CD14-positive monocyte (primary cell): Measurements from ENCODE around the gene VAT1L. TPM values are rescaled to one million over a fixed set of nuclear protein-coding genes. Genes with fewer than 3 reads are reported as not detected.

Source experiments
- DNase-seq, 3 donors: peaks; one replicate each; pipeline ENCODE4 v3.0.0-alpha.2; 2011 to 2022
- H2AFZ ChIP-seq: 2 replicates; pipeline ENCODE4 v1.6.0; 2012; ENCODE audit warnings: mild to moderate bottlenecking, low read depth, low read length, inconsistent platforms; ENCODE audit not compliant: insufficient read depth, poor library complexity, severe bottlenecking
- H3K27ac ChIP-seq, 2 donors: 1 replicate in 1 of 2; 2 replicates in 1 of 2; pipeline ENCODE4 v1.5.1; 2012 to 2013; ENCODE audit warnings: low read length in 2 of 2, control low read depth in 1 of 2, inconsistent platforms in 1 of 2, low read depth in 1 of 2, mild to moderate bottlenecking in 1 of 2
- H3K27me3 ChIP-seq, 2 donors: one replicate each; pipeline versions ENCODE4 v1.6.0 to v1.6.1; 2011 to 2013; ENCODE audit warnings: low read length in 2 of 2; ENCODE audit not compliant: control insufficient read depth in 2 of 2, insufficient read depth in 2 of 2
- H3K36me3 ChIP-seq, 2 donors: replicated peaks in 1 of 2; 1 replicate in 1 of 2; 2 replicates in 1 of 2; pipeline versions ENCODE4 v1.5.1 to v1.6.1; 2012 to 2013; ENCODE audit warnings: low read length in 2 of 2, control low read depth in 1 of 2, inconsistent platforms in 1 of 2, mild to moderate bottlenecking in 1 of 2; ENCODE audit not compliant: insufficient read depth in 2 of 2, control insufficient read depth in 1 of 2
- H3K4me1 ChIP-seq, 2 donors: 1 replicate in 1 of 2; 2 replicates in 1 of 2; pipeline versions ENCODE4 v1.5.1 to v1.6.1; 2012 to 2013; ENCODE audit warnings: low read length in 2 of 2, control low read depth in 1 of 2, inconsistent platforms in 1 of 2, mild to moderate bottlenecking in 1 of 2, moderate library complexity in 1 of 2; ENCODE audit not compliant: insufficient read depth in 2 of 2, control insufficient read depth in 1 of 2
- H3K4me2 ChIP-seq: replicated peaks from 2 replicates; pipeline ENCODE3; 2012; ENCODE audit warnings: low read length, moderate library complexity, mild to moderate bottlenecking; ENCODE audit not compliant: poor library complexity, severe bottlenecking; ENCODE audit errors: extremely low read depth
- H3K4me3 ChIP-seq, 3 experiments: fragments of 200-600 bp in 1 of 3; sonication (generic) in 1 of 3; replicated peaks in 1 of 3; 1 replicate in 2 of 3; 2 replicates in 1 of 3; pipeline ENCODE4 v1.5.1; 2011 to 2013; ENCODE audit warnings: low read length in 3 of 3, mild to moderate bottlenecking in 3 of 3, control low read depth in 2 of 3, low read depth in 2 of 3, inconsistent platforms in 1 of 3, moderate library complexity in 1 of 3
- H3K79me2 ChIP-seq: 2 replicates; pipeline ENCODE4 v1.6.0; 2012; ENCODE audit warnings: mild to moderate bottlenecking, control low read depth, inconsistent platforms, low read length, moderate library complexity; ENCODE audit not compliant: insufficient read depth
- H3K9ac ChIP-seq: 2 replicates; pipeline ENCODE4 v1.6.0; 2017; ENCODE audit warnings: low read length, mild to moderate bottlenecking; ENCODE audit not compliant: insufficient read depth, poor library complexity, severe bottlenecking
- H3K9me3 ChIP-seq, 2 donors: replicated peaks in 1 of 2; 1 replicate in 1 of 2; 2 replicates in 1 of 2; pipeline versions ENCODE4 v1.5.1 to v1.6.1; 2012 to 2013; ENCODE audit warnings: low read length in 2 of 2, control low read depth in 1 of 2; ENCODE audit not compliant: control insufficient read depth in 1 of 2, insufficient read depth in 1 of 2
- H4K20me1 ChIP-seq: 2 replicates; pipeline ENCODE4 v1.6.0; 2012; ENCODE audit warnings: mild to moderate bottlenecking, low read length, control low read depth, moderate library complexity; ENCODE audit not compliant: insufficient read depth
- H3K27ac Mint-ChIP-seq, 7 donors: one replicate each; pipeline ENCODE4 v1.8.0; 2020; ENCODE audit warnings: mild to moderate bottlenecking in 7 of 7, mixed read lengths in 7 of 7, moderate library complexity in 6 of 7, inconsistent platforms in 2 of 7
- H3K27me3 Mint-ChIP-seq, 3 donors: one replicate each; pipeline ENCODE4 v1.8.0; 2021 to 2022; ENCODE audit warnings: low read depth in 3 of 3, mild to moderate bottlenecking in 3 of 3, mixed read lengths in 3 of 3, moderate library complexity in 3 of 3, inconsistent platforms in 1 of 3
- H3K36me3 Mint-ChIP-seq, 2 donors: one replicate each; pipeline ENCODE4 v1.8.0; 2020; ENCODE audit warnings: mixed read lengths in 2 of 2, inconsistent platforms in 1 of 2, mild to moderate bottlenecking in 1 of 2
- H3K4me1 Mint-ChIP-seq: one replicate; pipeline ENCODE4 v1.8.0; 2020; ENCODE audit warnings: mild to moderate bottlenecking, mixed read lengths
- H3K4me3 Mint-ChIP-seq, 2 donors: one replicate each; pipeline ENCODE4 v1.8.0; 2020; ENCODE audit warnings: mild to moderate bottlenecking in 2 of 2, mixed read lengths in 2 of 2, moderate library complexity in 1 of 2
- H3K9me3 Mint-ChIP-seq, 7 donors: one replicate each; pipeline ENCODE4 v1.8.0; 2020 to 2022; ENCODE audit warnings: mixed read lengths in 7 of 7, mild to moderate bottlenecking in 6 of 7, moderate library complexity in 6 of 7, inconsistent platforms in 2 of 7
- CTCF ChIP-seq: fragments of 200-600 bp; IDR thresholded peaks from one replicate; pipeline ENCODE4 v1.8.0; 2022; ENCODE audit warnings: antibody characterized with exemption, mild to moderate bottlenecking
- WGBS: methylation state at CpG from one replicate; pipeline ENCODE4 v1.1.5; 2013; ENCODE audit warnings: missing lambda C conversion rate; ENCODE audit not compliant: insufficient coverage; 5-methylcytosine and 5-hydroxymethylcytosine counted together
- intact Hi-C, 2 donors: fragments of 100-400 bp; cut with micrococcal nuclease; formaldehyde crosslinking; loops; one replicate each; pipeline versions ENCODE4 v1.15.0 to v1.15.1; 2023
- polyA plus RNA-seq, 3 donors: library from polyadenylated mRNA; depleted of rRNA in 1 of 3; unstranded in 2 of 3; stranded (reverse) in 1 of 3; fragments of 300-500 nt in 2 of 3; fragments of >200 nt in 1 of 3; fragmentation: Illumina TruSeq in 2 of 3; gene quantifications; 1 replicate in 2 of 3; 2 replicates in 1 of 3; pipeline ENCODE4 v1.2.3, GENCODE V29; 2012 to 2021

Gene VAT1L
- polyA plus RNA-seq, 3 donors = not detected

- Mint-ChIP-seq H3K27me3 (peaks cover 0 to 5% (median 4%) of the 10 kb centered on the region in 3 donors), H3K36me3 (no peaks in the 10 kb centered on the region), H3K4me1 (peaks cover 4% of the 10 kb centered on the region), H3K4me3 (no peak overlapping the region), H3K27ac (peak overlapping the region in 1 of 7 donors; percentile 24), H3K9me3 (peaks cover 0 to 5% (median 2%) of the 10 kb centered on the region in 7 donors)
- no peaks in the 10 kb centered on the region for H3K36me3 ChIP-seq
- H3K79me2 ChIP-seq = no peaks in the 10 kb centered on the region
- H4K20me1 ChIP-seq = no peaks in the 10 kb centered on the region
- no peak overlapping the region for H3K4me2 ChIP-seq
- no peak overlapping the region for H3K9ac ChIP-seq
- peaks cover 0 to 2% of the 10 kb centered on the region in 2 donors for H3K4me1 ChIP-seq
- intact Hi-C loops = no loop called here
- no peak for TF ChIP-seq CTCF
- 79% methylated on average over 4 of the region's 5 CpGs for WGBS
- peaks cover 0 to 3% of the 10 kb centered on the region in 2 donors for H3K27me3 ChIP-seq
- H3K9me3 ChIP-seq = no peaks in the 10 kb centered on the region
- H3K27ac ChIP-seq = no peak overlapping the region
- DNase-seq = no peak
- no peak overlapping the region for H3K4me3 ChIP-seq
- H2AFZ ChIP-seq = no peak overlapping the region
Measured at GRCh38 chr16:77948835-77949234, 160.5 kb downstream of the VAT1L start.

- peaks cover 4% of the 10 kb centered on the region for H3K4me1 Mint-ChIP-seq
- Histone ChIP-seq H3K9me3 (no peaks in the 10 kb centered on the region), H2AFZ (no peak overlapping the region), H3K27ac (no peak overlapping the region), H3K79me2 (no peaks in the 10 kb centered on the region), H4K20me1 (no peaks in the 10 kb centered on the region), H3K4me2 (no peak overlapping the region), H3K9ac (no peak overlapping the region), H3K36me3 (no peaks in the 10 kb centered on the region), H3K27me3 (peaks cover 0 to 3% of the 10 kb centered on the region in 2 donors), H3K4me1 (peaks cover 0 to 2% of the 10 kb centered on the region in 2 donors), H3K4me3 (no peak overlapping the region)
- no peak for TF ChIP-seq CTCF
- peaks cover 0 to 5% (median 4%) of the 10 kb centered on the region in 3 donors for H3K27me3 Mint-ChIP-seq
- peaks cover 0 to 4% (median 2%) of the 10 kb centered on the region in 7 donors for H3K9me3 Mint-ChIP-seq
- WGBS = 64% methylated on average over 2 of the region's 2 CpGs
- H3K4me3 Mint-ChIP-seq = no peak overlapping the region
- H3K36me3 Mint-ChIP-seq = no peaks in the 10 kb centered on the region
- no peak for DNase-seq
- no peak overlapping the region for H3K27ac Mint-ChIP-seq
- intact Hi-C loops = no loop called here
Measured at GRCh38 chr16:77949445-77949844, 161.1 kb downstream of the VAT1L start.
